CD4-positive, alpha-beta T cell (primary cell): ENCODE measurements around the gene TAGLN2. TPM values are rescaled to one million over a fixed set of nuclear protein-coding genes. Genes with fewer than 3 reads are reported as not detected.
"Not testable (repeated sequence)": the region's sequence is repeated elsewhere in the genome, so short reads cannot be mapped to it uniquely, and the experiment has no call there.

ENCODE experiments used
- ATAC-seq: fragments of 200-7000 bp; cut with Tn5 transposase; one replicate; pipeline ENCODE4 v1.10.0; 2022; ENCODE audit warnings: mild to moderate bottlenecking; ENCODE audit not compliant: poor library complexity
- CTCF ChIA-PET: fragments of 350-600 bp; sonication (Branson Sonifier 250); formaldehyde crosslinking; loops from one replicate; lab custom pipeline; 2021; ENCODE audit warnings: antibody characterized with exemption, inconsistent platforms; lab: Charles Lee
- POLR2A ChIA-PET: fragments of 350-600 bp; sonication (Branson Sonifier 250); formaldehyde crosslinking; loops from one replicate; lab custom pipeline; 2021; ENCODE audit warnings: antibody characterized with exemption, inconsistent platforms; lab: Charles Lee
- DNase-seq, 14 experiments: peaks; one replicate each; pipeline ENCODE4 v3.0.0-alpha.2; 2013 to 2020; ENCODE audit warnings: mixed read lengths in 2 of 14
- H3K27ac ChIP-seq, 2 donors: one replicate each; pipeline versions ENCODE4 v1.5.1 to v1.7.0; 2013; ENCODE audit warnings: low read length in 2 of 2, low read depth in 1 of 2, mild to moderate bottlenecking in 1 of 2
- H3K27me3 ChIP-seq, 2 experiments: 1 replicate in 1 of 2; 2 replicates in 1 of 2; pipeline versions ENCODE4 v1.6.1 to v1.7.0; 2013; ENCODE audit warnings: low read length in 2 of 2, control low read depth in 1 of 2, mild to moderate bottlenecking in 1 of 2, moderate library complexity in 1 of 2; ENCODE audit not compliant: insufficient read depth in 2 of 2, control insufficient read depth in 1 of 2
- H3K36me3 ChIP-seq: one replicate; pipeline ENCODE4 v1.6.1; 2013; ENCODE audit warnings: low read length, control low read depth; ENCODE audit not compliant: insufficient read depth
- H3K4me1 ChIP-seq: one replicate; pipeline ENCODE4 v1.6.1; 2013; ENCODE audit warnings: low read length, control low read depth; ENCODE audit not compliant: insufficient read depth
- H3K4me3 ChIP-seq: one replicate; pipeline ENCODE4 v1.5.1; 2013; ENCODE audit warnings: mild to moderate bottlenecking, low read length, moderate library complexity
- H3K9me3 ChIP-seq, 2 experiments: 1 replicate in 1 of 2; 2 replicates in 1 of 2; pipeline versions ENCODE4 v1.6.1 to v1.7.0; 2013; ENCODE audit warnings: low read length in 2 of 2, mild to moderate bottlenecking in 2 of 2, control low read depth in 1 of 2, moderate library complexity in 1 of 2; ENCODE audit not compliant: control insufficient read depth in 1 of 2, insufficient read depth in 1 of 2
- H3K27ac Mint-ChIP-seq: one replicate; pipeline ENCODE4 v1.8.0; 2020; ENCODE audit warnings: mixed read lengths
- H3K27me3 Mint-ChIP-seq: one replicate; pipeline ENCODE4 v1.8.0; 2021; ENCODE audit warnings: mixed read lengths
- H3K36me3 Mint-ChIP-seq: one replicate; pipeline ENCODE4 v1.8.0; 2021; ENCODE audit warnings: low read depth, mixed read lengths
- H3K4me1 Mint-ChIP-seq: one replicate; pipeline ENCODE4 v1.8.0; 2021; ENCODE audit warnings: low read depth, mixed read lengths
- H3K4me3 Mint-ChIP-seq: one replicate; pipeline ENCODE4 v1.8.0; 2020; ENCODE audit warnings: mild to moderate bottlenecking, mixed read lengths
- H3K9me3 Mint-ChIP-seq: one replicate; pipeline ENCODE4 v1.8.0; 2020; ENCODE audit warnings: mixed read lengths
- CTCF ChIP-seq: fragments of 200-600 bp; IDR thresholded peaks from one replicate; pipeline ENCODE4 v1.8.0; 2022; ENCODE audit warnings: antibody characterized with exemption, mild to moderate bottlenecking
- intact Hi-C, 2 experiments: fragments of 100-400 bp; cut with DNase I in 1 of 2; cut with micrococcal nuclease in 1 of 2; formaldehyde crosslinking; loops; one replicate each; pipeline versions ENCODE4 v1.15.1 to v1.9.0; 2023 to 2025; cut with DNase I, micrococcal nuclease
- total RNA-seq, 174 experiments: library from RNA in 2 of 174; stranded (reverse) in 2 of 174; gene quantifications; one replicate each; pipeline ENCODE4 v1.2.3 and lab custom pipeline; 2021 to 2026

TAGLN2 gene
- total RNA-seq, 2 experiments from 2014 or later = 301 to 311 TPM

GRCh38 chr1:159906960-159907359 lies 18.3 kb downstream of the TAGLN2 start:
- Histone ChIP-seq H3K9me3 (no peaks in the 10 kb centered on the region), H3K36me3 (no peaks in the 10 kb centered on the region), H3K27me3 (no peaks in the 10 kb centered on the region), H3K4me1 (peaks cover 36% of the 10 kb centered on the region), H3K27ac (no peak overlapping the region), H3K4me3 (no peak overlapping the region)
- no peaks in the 10 kb centered on the region for H3K9me3 Mint-ChIP-seq
- no peak for TF ChIP-seq CTCF
- intact Hi-C loops = no loop called here
- ChIA-PET CTCF (interaction anchor here (1.5 kb wide), 1 partner anchor 9 kb away, joined by 4 read pairs; no protein-coding TSS in a partner anchor), POLR2A (no interaction called here)
- no peak for ATAC-seq
- no peaks in the 10 kb centered on the region for H3K36me3 Mint-ChIP-seq
- no peak overlapping the region for H3K4me3 Mint-ChIP-seq
- H3K27me3 Mint-ChIP-seq = no peaks in the 10 kb centered on the region
- no peak for DNase-seq
- no peak overlapping the region for H3K27ac Mint-ChIP-seq
- H3K4me1 Mint-ChIP-seq = peaks cover 34% of the 10 kb centered on the region

- H3K9me3 Mint-ChIP-seq, CTCF ChIA-PET, H3K9me3 ChIP-seq, H3K27me3 ChIP-seq, H3K27ac ChIP-seq, H3K27me3 Mint-ChIP-seq, H3K36me3 ChIP-seq, ATAC-seq, DNase-seq, H3K36me3 Mint-ChIP-seq, H3K4me1 ChIP-seq, H3K4me3 Mint-ChIP-seq, H3K4me3 ChIP-seq, intact Hi-C loops, H3K27ac Mint-ChIP-seq: not testable (repeated sequence)
- POLR2A ChIA-PET = interaction anchor here (0.9 kb wide), 1 partner anchor 24 kb away, joined by 3 read pairs; no protein-coding TSS in a partner anchor
- peaks cover 16% of the 10 kb centered on the region for H3K4me1 Mint-ChIP-seq
Observed at GRCh38 chr1:159904036-159904435, 21.3 kb downstream of the TAGLN2 start.

- Histone ChIP-seq H3K36me3 (no peaks in the 10 kb centered on the region), H3K4me1 (peaks cover 6% of the 10 kb centered on the region), H3K9me3 (peaks cover 0 to 4% of the 10 kb centered on the region in 2 experiments), H3K27me3 (no peaks in the 10 kb centered on the region), H3K4me3 (no peak overlapping the region), H3K27ac (no peak overlapping the region)
- CTCF ChIA-PET = no interaction called here
- H3K27me3 Mint-ChIP-seq = no peaks in the 10 kb centered on the region
- H3K4me1 Mint-ChIP-seq = peaks cover 14% of the 10 kb centered on the region
- ATAC-seq = no peak
- POLR2A ChIA-PET = no interaction called here
- no peak for DNase-seq
- no peak overlapping the region for H3K4me3 Mint-ChIP-seq
- H3K27ac Mint-ChIP-seq = no peak overlapping the region
- no peak for TF ChIP-seq CTCF
- H3K9me3 Mint-ChIP-seq = no peaks in the 10 kb centered on the region
- intact Hi-C loops = no loop called here
- no peaks in the 10 kb centered on the region for H3K36me3 Mint-ChIP-seq
Observed at GRCh38 chr1:159902541-159902940, 22.8 kb downstream of the TAGLN2 start.

- ATAC-seq (no peak), DNase-seq (no peak)
- Mint-ChIP-seq H3K4me1 (peaks cover 6% of the 10 kb centered on the region), H3K27ac (no peak overlapping the region), H3K4me3 (no peak overlapping the region), H3K36me3 (no peaks in the 10 kb centered on the region), H3K9me3 (no peaks in the 10 kb centered on the region), H3K27me3 (no peaks in the 10 kb centered on the region)
- Histone ChIP-seq H3K4me3 (no peak overlapping the region), H3K27ac (no peak overlapping the region), H3K9me3 (peaks cover 0 to 4% of the 10 kb centered on the region in 2 experiments), H3K27me3 (no peaks in the 10 kb centered on the region), H3K4me1 (no peaks in the 10 kb centered on the region), H3K36me3 (no peaks in the 10 kb centered on the region)
- CTCF ChIA-PET = interaction anchor here (0.9 kb wide), 1 partner anchor 102 kb away, joined by 3 read pairs; no protein-coding TSS in a partner anchor
- POLR2A ChIA-PET = no interaction called here
- intact Hi-C loops = no loop called here
- TF ChIP-seq CTCF = no peak
Observed at GRCh38 chr1:159900755-159901360, 24.4 kb downstream of the TAGLN2 start.
